H7 (cell line): ENCODE results near the gene MPP3. TPM values are rescaled to one million over a fixed set of nuclear protein-coding genes. Genes with fewer than 3 reads are reported as not detected.

Source experiments
- DNase-seq: peaks from one replicate; pipeline ENCODE4 v3.0.0; 2012
- H3K27me3 ChIP-seq: 2 replicates; pipeline ENCODE4 v1.6.0; 2011; ENCODE audit warnings: mild to moderate bottlenecking, low read length; ENCODE audit not compliant: control insufficient read depth, insufficient read depth
- H3K36me3 ChIP-seq: replicated peaks from 2 replicates; pipeline ENCODE4 v1.5.1; 2011; ENCODE audit warnings: low read length; ENCODE audit not compliant: control insufficient read depth, insufficient read depth
- H3K4me3 ChIP-seq: 2 replicates; pipeline ENCODE4 v1.5.1; 2011; ENCODE audit warnings: low read depth, mild to moderate bottlenecking, control low read depth, low read length, moderate library complexity; ENCODE audit not compliant: insufficient read depth
- total RNA-seq: library from RNA; depleted of rRNA; stranded (reverse); fragments of >200 nt; shearing (Covaris generic); gene quantifications from 2 replicates; pipeline ENCODE4 v1.2.3, GENCODE V29; 2014; rRNA removed

Gene MPP3
- total RNA-seq, 1 experiment from 2014 or later, result 7.7 TPM

GRCh38 chr17:43754947-43755346 lies 78.0 kb downstream of the MPP3 start:
- Histone ChIP-seq H3K36me3 (no peaks in the 10 kb centered on the region), H3K4me3 (peak overlapping the region; percentile 41; the same call in 1 of the 2 replicates), H3K27me3 (peaks cover 18% of the 10 kb centered on the region)
- DNase-seq, result no peak

GRCh38 chr17:43753493-43754129 lies 79.3 kb downstream of the MPP3 start:
- DNase-seq, result no peak
- Histone ChIP-seq H3K27me3 (peaks cover 18% of the 10 kb centered on the region), H3K4me3 (no peak overlapping the region), H3K36me3 (no peaks in the 10 kb centered on the region)

Other genes starting within 250 kb of the MPP3 start
- 0.18 TPM in 1 of 2 replicates, not detected in the other for gene MEOX1, start 171.2 kb downstream of the MPP3 start, total RNA-seq
- not detected in 2 replicates for gene SOST, start 74.4 kb downstream of the MPP3 start, total RNA-seq
- gene DUSP3, start 54.2 kb downstream of the MPP3 start, total RNA-seq, result 30.4 and 35.5 TPM in 2 replicates
- 0.21 and 0.37 TPM in 2 replicates for gene CFAP97D1, start 52.7 kb downstream of the MPP3 start, total RNA-seq
- gene CD300LG, start 14.0 kb upstream of the MPP3 start, total RNA-seq, result not detected in 2 replicates
- gene MPP2, start 74.4 kb upstream of the MPP3 start, total RNA-seq, result 9.0 and 12.2 TPM in 2 replicates
- gene PPY, start 109.3 kb upstream of the MPP3 start, total RNA-seq, result not detected in 2 replicates
- 0.67 and 1.8 TPM in 2 replicates for gene PYY, start 120.8 kb upstream of the MPP3 start, total RNA-seq
- gene NAGS, start 171.5 kb upstream of the MPP3 start, total RNA-seq, result 5.1 and 5.9 TPM in 2 replicates
- 31.7 and 48.5 TPM in 2 replicates for gene TMEM101, start 181.8 kb upstream of the MPP3 start, total RNA-seq
- 101 and 109 TPM in 2 replicates for gene LSM12, start 233.5 kb upstream of the MPP3 start, total RNA-seq
- 94.0 and 104 TPM in 2 replicates for gene G6PC3, start 237.6 kb upstream of the MPP3 start, total RNA-seq